AML-193 (cell line): ENCODE measurements around the gene SH3BP5L.
A peak's percentile ranks its signal among the peaks of the same experiment; 100 is the strongest.
"Not testable (repeated sequence)": the region's sequence is repeated elsewhere in the genome, so short reads cannot be mapped to it uniquely, and the experiment has no call there.

Experiments
- DNase-seq, 2 experiments: peaks; one replicate each; lab custom pipeline; 2025; lab: John Stamatoyannopoulos, UW

SH3BP5L gene

GRCh38 chr1:248810000-248810726 lies 15.6 kb downstream of the SH3BP5L start:
- no peak for DNase-seq

- DNase-seq, result no peak
Observed at GRCh38 chr1:248808876-248809275, 16.8 kb downstream of the SH3BP5L start.

GRCh38 chr1:248807067-248807737 lies 18.5 kb downstream of the SH3BP5L start:
- peak; percentile 59 to 61 for DNase-seq

- peak; percentile 85 to 91 for DNase-seq
Observed at GRCh38 chr1:248805876-248806275, 19.8 kb downstream of the SH3BP5L start.

- DNase-seq, result peak; percentile 95 to 96
Observed at GRCh38 chr1:248804771-248805681, 20.7 kb downstream of the SH3BP5L start.

- DNase-seq, result not testable (repeated sequence)
Observed at GRCh38 chr1:248803501-248803900, 22.2 kb downstream of the SH3BP5L start.

GRCh38 chr1:248802454-248802853 lies 23.3 kb downstream of the SH3BP5L start:
- DNase-seq, result no peak

- no peak for DNase-seq
Observed at GRCh38 chr1:248800459-248800858, 25.3 kb downstream of the SH3BP5L start.

GRCh38 chr1:248798791-248799190 lies 26.9 kb downstream of the SH3BP5L start:
- DNase-seq, result peak in 1 of 2 experiments; percentile 2

- not testable (repeated sequence) for DNase-seq
Observed at GRCh38 chr1:248794663-248795062, 31.1 kb downstream of the SH3BP5L start.

- no peak for DNase-seq
Observed at GRCh38 chr1:248793592-248793991, 32.1 kb downstream of the SH3BP5L start.

GRCh38 chr1:248792342-248792741 lies 33.4 kb downstream of the SH3BP5L start:
- peak; percentile 23 to 45 for DNase-seq

- no peak for DNase-seq
Observed at GRCh38 chr1:248791010-248791409, 34.7 kb downstream of the SH3BP5L start.

GRCh38 chr1:248790456-248790855 lies 35.3 kb downstream of the SH3BP5L start:
- DNase-seq, result no peak

- not testable (repeated sequence) for DNase-seq
Observed at GRCh38 chr1:248789337-248789736, 36.4 kb downstream of the SH3BP5L start.

GRCh38 chr1:248788327-248788726 lies 37.4 kb downstream of the SH3BP5L start:
- no peak for DNase-seq

- DNase-seq, result no peak
Observed at GRCh38 chr1:248787430-248787829, 38.3 kb downstream of the SH3BP5L start.

- peak; percentile 61 to 75 for DNase-seq
Observed at GRCh38 chr1:248786156-248786555, 39.6 kb downstream of the SH3BP5L start.

- DNase-seq, result no peak
Observed at GRCh38 chr1:248783367-248783766, 42.3 kb downstream of the SH3BP5L start.

- DNase-seq, result no peak
Observed at GRCh38 chr1:248782416-248783141, 43.1 kb downstream of the SH3BP5L start.

GRCh38 chr1:248779350-248779749 lies 46.4 kb downstream of the SH3BP5L start:
- no peak for DNase-seq

GRCh38 chr1:248778906-248779305 lies 46.8 kb downstream of the SH3BP5L start:
- DNase-seq, result no peak
